Activated CD8-positive, alpha-beta T cell treated with anti-CD3 and anti-CD28 coated beads for 36 hours (primary cell): ENCODE results near the gene GSDMA. TPM values are rescaled to one million over a fixed set of nuclear protein-coding genes. Genes with fewer than 3 reads are reported as not detected.
"Not testable (repeated sequence)": the region's sequence is repeated elsewhere in the genome, so short reads cannot be mapped to it uniquely, and the experiment has no call there.

Experiments used
- ATAC-seq: fragments of 200-7000 bp; cut with Tn5 transposase; one replicate; pipeline ENCODE4 v1.10.0; 2021; ENCODE audit warnings: mild to moderate bottlenecking, moderate library complexity
- CTCF ChIA-PET: fragments of 350-600 bp; sonication (Branson Sonifier 250); formaldehyde crosslinking; loops from one replicate; lab custom pipeline; 2021; ENCODE audit warnings: antibody characterized with exemption; lab: Charles Lee
- POLR2A ChIA-PET: fragments of 350-600 bp; sonication (Branson Sonifier 250); formaldehyde crosslinking; loops from one replicate; lab custom pipeline; 2021; ENCODE audit warnings: antibody characterized with exemption; lab: Charles Lee
- DNase-seq: peaks from one replicate; pipeline ENCODE4 v3.0.0-alpha.2; 2020
- H3K27ac Mint-ChIP-seq: one replicate; pipeline ENCODE4 v1.8.0; 2021; ENCODE audit warnings: mild to moderate bottlenecking, mixed read lengths
- H3K27me3 Mint-ChIP-seq: one replicate; pipeline ENCODE4 v1.8.0; 2021; ENCODE audit warnings: mixed read lengths
- H3K36me3 Mint-ChIP-seq: one replicate; pipeline ENCODE4 v1.8.0; 2021; ENCODE audit warnings: low read depth, mixed read lengths
- H3K4me1 Mint-ChIP-seq: one replicate; pipeline ENCODE4 v1.8.0; 2021; ENCODE audit warnings: low read depth, mixed read lengths
- H3K4me3 Mint-ChIP-seq: one replicate; pipeline ENCODE4 v1.8.0; 2021; ENCODE audit warnings: mild to moderate bottlenecking, moderate library complexity, mixed read lengths
- H3K9me3 Mint-ChIP-seq: one replicate; pipeline ENCODE4 v1.8.0; 2021; ENCODE audit warnings: mixed read lengths
- CTCF ChIP-seq: fragments of 200-600 bp; IDR thresholded peaks from one replicate; pipeline ENCODE4 v1.8.0; 2022; ENCODE audit warnings: antibody characterized with exemption, mild to moderate bottlenecking
- intact Hi-C: fragments of 100-400 bp; cut with micrococcal nuclease; formaldehyde crosslinking; loops from one replicate; pipeline ENCODE4 v1.10.0; 2022
- total RNA-seq, 2 experiments: library from RNA; stranded (reverse); gene quantifications; one replicate each; pipeline ENCODE4 v1.2.3, GENCODE V29; 2021

GSDMA gene
- total RNA-seq, 2 experiments from 2014 or later, result 1.3 to 1.6 TPM

- no peak for DNase-seq
- Mint-ChIP-seq H3K27ac (no peak overlapping the region), H3K9me3 (no peaks in the 10 kb centered on the region), H3K4me1 (peaks cover 30% of the 10 kb centered on the region), H3K4me3 (no peak overlapping the region), H3K36me3 (no peaks in the 10 kb centered on the region), H3K27me3 (no peaks in the 10 kb centered on the region)
- no peak for TF ChIP-seq CTCF
- ChIA-PET CTCF (no interaction called here), POLR2A (no interaction called here)
- intact Hi-C loops, result no loop called here
- no peak for ATAC-seq
Measured at GRCh38 chr17:39943702-39944392, 19.0 kb upstream of the GSDMA start.

GRCh38 chr17:39944393-39944711 lies 18.5 kb upstream of the GSDMA start:
- Mint-ChIP-seq H3K4me1 (peaks cover 30% of the 10 kb centered on the region), H3K27ac (no peak overlapping the region), H3K36me3 (no peaks in the 10 kb centered on the region), H3K27me3 (no peaks in the 10 kb centered on the region), H3K4me3 (no peak overlapping the region), H3K9me3 (no peaks in the 10 kb centered on the region)
- no peak for ATAC-seq
- DNase-seq, result no peak
- TF ChIP-seq CTCF, result no peak
- CTCF ChIA-PET, result no interaction called here
- POLR2A ChIA-PET, result no interaction called here
- intact Hi-C loops, result no loop called here

- ATAC-seq, result no peak
- POLR2A ChIA-PET, result interaction anchor here (0.8 to 1.4 kb wide), 2 partner anchors 8 to 20 kb away, joined by 4 to 7 read pairs; partner anchors contain the start of gene ORMDL3
- peaks cover 16% of the 10 kb centered on the region for H3K4me1 Mint-ChIP-seq
- no peaks in the 10 kb centered on the region for H3K27me3 Mint-ChIP-seq
- intact Hi-C loops, result no loop called here
- no peak for DNase-seq
- no peaks in the 10 kb centered on the region for H3K36me3 Mint-ChIP-seq
- H3K27ac Mint-ChIP-seq, result no peak overlapping the region
- CTCF ChIA-PET, result interaction anchor here (1.0 to 2.2 kb wide), 3 partner anchors 12 to 325 kb away, joined by 3 to 11 read pairs (median 5); no protein-coding TSS in a partner anchor
- no peaks in the 10 kb centered on the region for H3K9me3 Mint-ChIP-seq
- no peak overlapping the region for H3K4me3 Mint-ChIP-seq
- no peak for TF ChIP-seq CTCF
Measured at GRCh38 chr17:39946551-39947330, 16.1 kb upstream of the GSDMA start.

GRCh38 chr17:39948489-39948828 lies 14.3 kb upstream of the GSDMA start:
- H3K4me3 Mint-ChIP-seq, intact Hi-C loops, H3K36me3 Mint-ChIP-seq, H3K27me3 Mint-ChIP-seq, ATAC-seq, H3K9me3 Mint-ChIP-seq: not testable (repeated sequence)
- ChIA-PET CTCF (interaction anchor here (0.9 to 2.2 kb wide), 3 partner anchors 9 to 327 kb away, joined by 3 to 11 read pairs (median 5); no protein-coding TSS in a partner anchor), POLR2A (interaction anchor here (1.4 kb wide), 1 partner anchor 9 kb away, joined by 7 read pairs; no protein-coding TSS in a partner anchor)
- H3K27ac Mint-ChIP-seq, result peak overlapping the region; percentile 6
- peak; percentile 23 for DNase-seq
- H3K4me1 Mint-ChIP-seq, result peaks cover 24% of the 10 kb centered on the region

GRCh38 chr17:39949028-39949427 lies 13.8 kb upstream of the GSDMA start:
- Mint-ChIP-seq H3K4me1 (peaks cover 27% of the 10 kb centered on the region), H3K27ac (peak overlapping the region; percentile 6), H3K36me3 (no peaks in the 10 kb centered on the region), H3K27me3 (no peaks in the 10 kb centered on the region), H3K4me3 (no peak overlapping the region), H3K9me3 (no peaks in the 10 kb centered on the region)
- POLR2A ChIA-PET, result interaction anchor here (0.7 kb wide), 1 partner anchor 97 kb away, joined by 3 read pairs; no protein-coding TSS in a partner anchor
- DNase-seq (no peak), ATAC-seq (no peak)
- TF ChIP-seq CTCF, result no peak
- CTCF ChIA-PET, result no interaction called here
- intact Hi-C loops, result no loop called here
